H1 (cell line): ENCODE results near the gene ANAPC13.

ENCODE experiments used
- EZH2 ChIP-seq: fragments of 200-600 bp; sonication (generic); IDR thresholded peaks from 2 replicates; pipeline ENCODE4 v1.7.1; 2012; ENCODE audit warnings: low read depth, mild to moderate bottlenecking, moderate library complexity, low read length, inconsistent platforms; ENCODE audit not compliant: severe bottlenecking
- GTF2F1 ChIP-seq: IDR thresholded peaks from 2 replicates; pipeline ENCODE4 v1.6.1; 2012; ENCODE audit warnings: low read depth, low read length, improper control_type of control experiment, borderline replicate concordance
- RFX5 ChIP-seq: IDR thresholded peaks from 2 replicates; pipeline ENCODE4 v1.6.1; 2011; ENCODE audit warnings: low read depth, low read length, improper control_type of control experiment, borderline replicate concordance

- TF ChIP-seq GTF2F1 (no peak), RFX5 (no peak), EZH2 (no peak)
Observed at GRCh38 chr3:134458406-134458945, 27.3 kb downstream of the ANAPC13 start.
